AG09319 (cell line): ENCODE measurements around the gene RACGAP1.

Experiments used
- DNase-seq: peaks from one replicate; pipeline ENCODE4 v3.0.0-alpha.2; 2010; ENCODE audit warnings: low read depth; ENCODE audit errors: extremely low read depth
- CTCF ChIP-seq: IDR thresholded peaks from 2 replicates; pipeline ENCODE4 v1.5.1; 2011; ENCODE audit warnings: low read depth, mild to moderate bottlenecking, inconsistent platforms, low read length, moderate library complexity

Gene RACGAP1

GRCh38 chr12:49975318-49975761 is 50.0 kb downstream of the RACGAP1 start:
- no peak for DNase-seq
- TF ChIP-seq CTCF: no peak

GRCh38 chr12:49974677-49975317 is 50.5 kb downstream of the RACGAP1 start:
- DNase-seq: no peak
- TF ChIP-seq CTCF: no peak

- peak; percentile 75 for TF ChIP-seq CTCF
- DNase-seq: peak; percentile 39
Observed at GRCh38 chr12:49974231-49974675, 51.0 kb downstream of the RACGAP1 start.

- no peak for TF ChIP-seq CTCF
Observed at GRCh38 chr12:49973361-49973830, 51.9 kb downstream of the RACGAP1 start.

GRCh38 chr12:49972641-49973360 is 52.5 kb downstream of the RACGAP1 start, which contains the start of gene AQP6:
Gene AQP6, plus strand, starts transcription at chr12:49972947. Its CDS starts 227 bp downstream, at chr12:49973174.
- DNase-seq: no peak
- TF ChIP-seq CTCF: no peak

More at GRCh38 chr12:49973361-49973830, 51.9 kb downstream of the RACGAP1 start:
- no peak for DNase-seq

- no peak for TF ChIP-seq CTCF
- no peak for DNase-seq
Observed at GRCh38 chr12:49972129-49972528, 53.2 kb downstream of the RACGAP1 start.

GRCh38 chr12:49971141-49971540 is 54.2 kb downstream of the RACGAP1 start:
- TF ChIP-seq CTCF: no peak
- no peak for DNase-seq
